G401.6 (cell line): ENCODE measurements around the gene CRABP2.

Experiments used
- FAIRE-seq: peaks from 2 replicates; lab custom pipeline; 2012; peaks lifted over from hg19 to GRCh38; lab: Jason Lieb, UNC

The CRABP2 gene

DNA sequence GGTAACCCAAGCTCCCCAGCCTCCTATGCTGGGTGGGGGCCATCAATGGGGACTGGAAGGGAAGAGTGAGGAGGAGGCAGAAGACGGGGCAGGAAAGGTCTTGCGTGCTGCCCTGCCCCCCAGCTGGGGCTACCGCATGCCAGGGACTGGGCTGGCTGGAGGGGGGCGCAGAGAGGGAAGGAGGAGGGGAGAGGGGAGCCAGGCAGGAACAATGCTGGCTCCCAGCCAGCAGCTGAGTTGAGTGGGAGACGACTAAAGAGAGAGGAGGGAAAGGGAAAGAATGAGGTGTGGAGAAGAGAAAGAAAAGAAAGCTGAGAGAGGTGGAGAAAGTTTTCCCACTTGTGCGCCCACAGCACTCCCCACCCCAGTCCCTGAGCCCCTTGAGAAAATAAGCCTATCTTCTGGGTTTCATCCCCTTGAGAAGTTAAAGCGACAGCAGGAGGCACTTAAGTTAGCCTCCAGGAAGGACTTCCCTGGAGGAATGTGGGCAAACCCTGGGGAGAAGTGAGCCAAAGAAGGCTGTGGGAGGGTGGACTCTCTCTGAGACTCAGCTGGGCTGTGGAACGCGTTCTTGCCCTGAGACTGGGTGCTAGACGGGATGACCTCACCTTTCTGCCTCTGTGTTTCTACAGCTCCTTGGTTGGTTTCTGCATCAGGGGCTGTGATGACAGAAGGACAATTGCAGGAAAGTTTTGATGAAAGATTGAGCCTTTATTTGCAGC lies 15.3 kb downstream of the CRABP2 start:
- no peak for FAIRE-seq

DNA sequence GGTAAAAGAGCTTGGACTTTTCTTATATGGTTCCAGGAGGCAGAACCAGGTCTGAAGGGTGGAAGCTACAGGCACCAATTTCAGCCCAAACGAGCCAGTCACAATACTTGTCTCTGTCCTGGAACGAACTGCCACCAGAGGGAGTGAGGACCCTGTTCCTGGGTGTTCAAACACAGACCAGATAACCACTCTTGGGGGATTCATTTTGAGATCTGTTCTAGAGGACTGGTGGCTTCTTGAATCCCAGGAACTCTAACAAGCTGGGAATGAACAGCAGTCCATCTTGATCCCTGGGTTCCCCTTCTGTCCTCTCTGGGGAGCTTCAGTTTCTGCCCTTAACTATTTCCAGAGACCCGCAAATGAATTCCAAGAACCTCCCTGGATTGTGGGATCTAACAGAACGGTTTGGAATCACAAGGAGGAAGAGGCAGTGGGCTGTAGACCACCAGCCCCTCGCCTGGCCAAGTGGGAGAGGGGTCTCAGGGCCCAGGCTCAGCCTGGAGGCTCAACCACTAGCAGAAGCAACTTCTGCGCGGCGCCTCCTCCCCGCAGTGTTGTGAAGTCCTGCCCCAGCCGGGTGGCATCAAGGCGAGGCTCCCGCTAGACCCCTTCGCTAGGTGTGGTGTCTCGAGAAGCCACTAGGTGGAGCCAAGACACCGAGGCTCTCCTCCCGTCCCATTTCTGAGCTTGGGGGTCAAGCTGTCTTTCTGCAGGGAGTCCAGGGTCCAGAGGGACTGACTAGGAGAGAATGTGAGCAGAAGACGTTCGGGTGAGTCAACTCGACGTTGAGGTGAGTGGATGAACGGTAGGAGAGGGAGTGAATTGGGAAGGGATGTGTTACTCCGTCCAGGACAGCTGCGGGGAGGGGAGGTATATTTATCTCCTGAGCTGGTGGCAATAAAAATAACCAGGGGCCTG lies 16.1 kb downstream of the CRABP2 start:
- peak; percentile 73 for FAIRE-seq

DNA sequence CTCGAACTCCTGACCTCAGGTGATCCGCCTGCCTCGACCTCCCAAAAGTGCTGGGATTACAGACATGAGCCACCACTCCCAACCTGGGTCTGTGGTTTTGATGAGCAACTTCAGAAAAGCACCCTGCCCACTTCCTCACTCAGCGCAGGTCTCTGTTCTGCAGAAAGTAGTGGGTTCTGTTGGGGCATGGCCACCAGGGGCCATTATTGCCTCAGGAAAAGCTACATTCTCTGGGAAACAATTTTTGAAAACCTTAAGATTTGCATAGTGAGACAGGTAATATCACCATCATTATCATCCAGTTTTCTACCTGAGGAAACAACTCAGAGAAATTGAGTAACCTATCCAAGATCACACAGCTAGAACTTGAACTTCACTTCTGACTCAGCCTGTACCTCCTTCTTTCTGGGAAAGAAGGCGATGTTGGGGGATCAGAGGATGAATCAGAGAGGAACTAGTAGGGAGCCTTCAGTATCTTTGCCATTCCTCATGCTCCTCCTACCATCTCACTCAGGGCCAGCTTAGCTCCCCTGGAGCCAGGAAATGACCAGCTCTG lies 21.1 kb downstream of the CRABP2 start:
- FAIRE-seq, result no peak

DNA sequence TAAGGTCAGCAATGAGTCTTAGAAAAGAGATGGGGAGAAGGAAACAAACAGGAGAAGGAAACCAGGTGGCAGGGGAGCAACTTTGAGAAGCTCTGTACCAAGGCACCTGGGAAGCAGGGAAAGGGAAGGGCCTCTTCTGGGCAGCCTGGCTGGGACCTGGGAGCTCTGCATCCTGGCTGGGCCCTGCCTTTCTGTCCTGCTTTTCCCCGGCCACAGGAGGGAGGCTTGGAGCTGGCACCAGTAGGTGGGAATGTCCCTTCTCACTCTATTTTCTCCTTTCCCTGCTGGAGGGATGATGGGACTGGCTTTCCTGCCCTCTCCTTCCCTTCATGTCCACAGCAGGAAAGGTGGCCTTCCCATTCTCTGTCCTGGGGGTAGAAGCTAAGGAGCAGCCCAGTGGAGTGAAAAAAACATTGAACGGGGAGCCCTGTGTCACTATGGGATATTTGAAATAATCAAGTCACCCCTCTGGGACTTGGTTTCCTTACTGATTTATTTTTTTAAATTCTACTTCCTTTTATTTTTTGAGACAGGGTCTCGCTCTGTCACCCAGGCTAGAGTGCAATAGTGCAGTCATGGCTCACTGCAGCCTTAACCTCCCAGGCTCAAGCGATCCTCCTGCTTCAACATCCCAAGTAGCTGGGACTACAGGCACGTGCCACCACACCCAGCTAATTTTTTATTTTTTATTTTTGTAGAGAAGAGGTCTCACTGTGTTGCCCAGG lies 23.1 kb downstream of the CRABP2 start:
- FAIRE-seq, result no peak

DNA sequence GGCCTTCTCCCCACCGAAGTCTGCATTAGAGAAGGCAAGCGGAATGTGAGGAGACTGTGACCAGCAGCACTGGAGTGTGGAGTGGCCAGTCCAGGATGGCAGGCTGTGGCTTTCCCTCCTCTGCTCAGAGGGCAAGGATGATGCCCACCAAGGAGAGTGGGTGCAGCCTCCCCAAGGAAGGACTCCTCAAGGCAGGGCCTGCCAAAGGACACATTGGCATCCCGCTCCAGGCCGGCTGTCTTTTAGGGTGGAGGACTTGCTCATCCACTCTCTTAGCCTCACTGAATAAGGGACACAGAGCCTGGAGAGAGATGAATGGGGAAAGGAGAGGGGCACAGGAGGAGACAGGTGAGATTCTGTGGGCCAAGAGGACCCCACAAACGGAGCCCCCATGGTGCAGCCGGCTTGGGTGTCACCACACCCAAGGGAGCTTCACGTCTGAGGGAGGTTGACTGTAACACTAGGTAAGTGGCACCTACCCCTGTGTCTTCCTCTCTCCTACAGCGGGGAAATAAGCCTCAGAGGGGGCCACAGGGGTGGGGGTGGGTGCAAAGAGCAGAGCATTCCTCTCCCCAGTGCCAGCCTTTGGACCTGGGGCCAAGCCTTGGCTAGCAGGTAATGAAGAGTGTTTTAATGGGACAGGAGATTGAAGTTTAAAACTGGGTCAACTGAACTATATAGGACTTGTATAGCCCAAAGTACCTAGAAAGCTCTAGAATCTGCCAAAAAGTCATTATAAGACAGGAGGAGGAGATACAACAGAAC lies 24.0 kb downstream of the CRABP2 start:
- no peak for FAIRE-seq

DNA sequence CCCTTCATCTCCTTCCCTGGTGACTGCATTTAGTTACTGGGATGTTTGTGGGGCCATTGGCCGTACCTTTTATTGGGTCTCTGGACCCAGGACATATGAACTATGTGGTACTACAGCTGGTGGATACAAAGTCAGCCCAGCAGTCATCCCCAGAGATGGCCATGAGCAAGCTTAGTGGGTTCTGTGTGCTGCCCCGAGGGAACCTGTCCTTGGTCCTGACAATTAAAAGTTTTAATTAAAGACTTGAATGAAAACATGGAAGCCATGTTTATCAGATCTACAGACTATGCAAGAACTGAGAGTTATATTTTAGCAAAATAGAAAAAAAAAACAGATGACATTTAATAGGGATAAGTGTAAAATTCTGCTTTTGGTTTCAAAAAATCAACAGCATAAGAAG lies 25.3 kb downstream of the CRABP2 start:
- FAIRE-seq, result no peak

DNA sequence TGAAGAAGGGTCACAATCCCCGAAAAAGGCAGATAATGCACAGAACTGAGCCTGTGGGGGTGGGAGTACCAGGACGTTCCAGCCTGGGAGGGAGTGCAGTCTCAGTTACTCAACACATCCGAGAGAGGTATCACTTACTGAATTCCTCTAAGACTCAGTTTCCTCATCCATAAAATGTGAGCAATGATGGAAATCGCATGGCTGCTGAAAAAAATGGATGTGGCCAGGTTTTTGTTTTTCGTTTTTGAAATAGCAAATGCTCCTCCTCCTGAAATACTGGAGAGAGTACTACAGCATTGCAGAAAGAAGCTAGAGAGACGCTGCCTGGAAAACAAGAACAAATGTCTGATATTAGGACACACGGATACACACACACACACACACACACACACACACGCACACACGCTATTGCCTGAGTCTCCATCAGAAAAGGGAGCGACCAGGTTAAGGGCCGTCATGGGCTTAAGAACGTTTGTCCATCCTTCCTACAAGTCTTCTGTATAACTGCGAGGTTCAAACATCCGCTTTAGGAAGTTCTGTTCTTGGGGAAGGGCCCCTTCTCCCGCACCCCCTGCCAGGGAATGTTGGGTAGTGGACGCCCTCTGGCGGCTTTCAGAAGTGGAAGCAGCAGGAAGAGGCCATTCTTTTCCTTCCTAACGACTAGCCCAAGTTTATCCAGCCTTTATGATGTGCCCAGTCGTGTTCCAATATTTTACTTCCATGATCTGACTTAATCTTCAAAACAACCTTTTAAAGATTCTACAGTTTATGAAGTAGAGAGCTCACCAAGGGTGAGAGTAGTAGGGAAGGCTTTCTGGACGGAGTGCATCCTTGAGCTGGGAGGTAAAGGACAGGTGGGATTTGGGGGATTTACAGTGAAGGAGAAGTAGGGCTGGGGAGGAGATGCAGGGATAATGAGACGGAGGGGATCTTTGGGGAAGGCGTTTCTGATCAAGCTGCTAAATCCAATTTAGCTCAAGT lies 27.5 kb downstream of the CRABP2 start:
- peak; percentile 94 for FAIRE-seq

DNA sequence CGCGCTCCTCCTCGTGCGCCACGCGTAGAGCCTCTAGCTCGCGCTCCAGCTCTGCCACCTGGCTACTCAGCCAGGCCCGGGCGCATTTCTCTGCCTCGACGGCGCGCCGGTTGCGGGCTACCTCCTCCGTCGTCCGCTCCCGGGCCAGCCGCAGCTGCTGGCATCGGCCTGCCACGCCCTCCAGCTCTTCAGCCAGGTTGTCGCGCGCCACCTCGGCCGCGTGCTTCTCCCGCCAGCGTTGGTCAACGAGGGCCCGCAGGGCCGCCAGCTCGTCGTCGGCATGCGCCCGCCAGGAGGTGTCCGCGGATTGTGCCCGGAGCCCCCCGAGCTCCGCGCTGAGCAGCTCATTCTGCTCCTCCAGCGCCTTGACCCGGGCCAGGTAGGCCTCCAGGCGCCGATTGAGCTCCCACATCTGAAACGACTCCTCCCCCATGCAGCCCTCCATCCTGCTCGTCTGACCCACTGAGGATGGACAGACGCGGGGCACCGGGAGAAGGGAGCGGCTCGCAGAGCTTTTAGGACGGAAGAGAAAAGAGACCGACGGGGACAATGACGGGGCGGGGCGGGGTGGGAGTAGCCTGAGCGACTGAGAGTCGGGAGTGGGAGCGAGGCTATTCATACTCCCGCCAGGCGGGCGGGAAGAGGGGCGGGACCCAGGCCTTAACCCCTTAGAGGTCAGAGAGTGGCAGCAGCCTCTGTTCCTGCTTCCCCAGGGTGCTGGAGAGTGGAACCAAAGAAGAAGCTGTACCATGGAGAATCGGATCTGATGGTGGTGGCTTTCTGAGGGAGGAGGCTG lies 28.4 kb downstream of the CRABP2 start, which contains the start of gene NES:
NES (minus strand) TSS at position 588 of the 796 bp plus-strand sequence; CDS start at position 445, 143 bp downstream.
- no peak for FAIRE-seq

DNA sequence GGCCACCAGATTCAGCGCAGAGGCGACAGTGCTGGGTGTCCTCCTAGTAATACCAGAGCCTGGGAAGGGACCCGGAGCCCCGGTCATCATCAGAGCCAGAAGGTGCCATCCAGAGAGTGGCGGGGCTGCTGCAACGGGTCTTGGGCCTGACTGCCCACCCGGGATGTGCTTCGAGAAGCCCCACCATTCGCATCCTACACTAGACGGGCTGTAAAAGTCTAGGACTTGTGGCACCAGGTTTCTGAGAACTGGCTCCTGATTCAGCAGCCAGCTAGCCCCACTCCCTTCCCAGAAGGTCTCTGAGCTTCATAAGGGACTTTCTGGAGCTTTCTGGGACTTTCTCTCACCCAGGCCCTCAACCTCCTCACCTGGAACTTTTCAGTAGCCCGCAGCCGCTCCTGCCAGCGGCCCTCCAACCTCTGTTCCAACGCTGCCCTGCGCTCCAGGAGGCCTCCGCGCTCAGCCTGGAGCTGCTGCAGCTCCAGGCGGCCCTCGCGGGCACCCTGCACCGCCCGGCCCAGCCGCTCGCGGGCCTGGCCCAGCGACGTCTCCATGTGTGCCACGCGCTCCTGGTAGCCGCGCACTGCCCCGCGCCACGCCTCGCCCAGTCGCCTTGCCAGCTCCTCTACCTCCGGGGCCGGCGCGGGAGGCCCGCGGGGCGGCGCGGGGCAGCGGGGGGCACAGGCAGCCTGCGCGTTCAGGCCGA lies 29.1 kb downstream of the CRABP2 start:
- no peak for FAIRE-seq

DNA sequence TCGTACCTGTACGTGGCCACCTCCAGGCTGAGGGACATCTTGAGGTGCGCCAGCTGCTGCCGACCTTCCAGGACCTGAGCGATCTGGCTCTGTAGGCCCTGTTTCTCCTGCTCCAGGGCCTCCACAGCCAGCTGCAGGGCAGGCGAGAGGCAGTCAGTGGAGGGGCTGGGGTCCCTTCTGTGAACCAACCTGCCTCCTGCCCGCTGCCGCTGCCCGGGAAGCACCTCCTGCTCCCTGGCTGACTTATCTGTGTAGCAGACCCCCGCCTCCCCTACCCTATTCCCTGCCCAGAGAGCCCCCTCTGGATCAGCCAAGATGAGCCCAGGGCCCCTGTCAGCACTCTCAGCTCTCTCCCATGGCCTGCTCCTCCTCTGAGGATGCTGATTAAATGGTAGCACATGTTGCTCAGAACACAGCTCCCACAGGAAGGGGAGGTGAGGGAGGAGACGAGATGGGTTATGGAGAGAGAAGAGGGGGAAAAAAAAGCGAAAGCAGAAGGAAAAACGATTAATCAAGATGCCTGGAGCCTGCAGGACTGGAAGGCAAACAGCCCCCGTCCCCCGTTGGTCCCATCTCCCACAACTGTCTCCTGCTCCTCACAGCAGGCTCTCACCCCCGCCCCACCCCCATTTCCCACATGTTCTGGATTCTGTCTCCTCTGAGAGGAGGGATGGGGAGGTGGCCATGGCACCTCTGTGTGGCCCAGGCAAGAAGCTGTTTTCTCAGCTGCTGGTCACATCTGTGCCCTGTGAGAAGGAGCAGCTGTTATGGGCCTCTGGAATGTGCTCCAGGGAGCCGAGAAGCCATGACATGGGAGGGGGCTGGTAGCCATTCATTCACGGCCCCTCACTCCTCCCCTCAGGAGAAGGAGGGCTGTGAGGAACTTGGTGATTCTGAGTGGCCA lies 29.9 kb downstream of the CRABP2 start:
- no peak for FAIRE-seq

DNA sequence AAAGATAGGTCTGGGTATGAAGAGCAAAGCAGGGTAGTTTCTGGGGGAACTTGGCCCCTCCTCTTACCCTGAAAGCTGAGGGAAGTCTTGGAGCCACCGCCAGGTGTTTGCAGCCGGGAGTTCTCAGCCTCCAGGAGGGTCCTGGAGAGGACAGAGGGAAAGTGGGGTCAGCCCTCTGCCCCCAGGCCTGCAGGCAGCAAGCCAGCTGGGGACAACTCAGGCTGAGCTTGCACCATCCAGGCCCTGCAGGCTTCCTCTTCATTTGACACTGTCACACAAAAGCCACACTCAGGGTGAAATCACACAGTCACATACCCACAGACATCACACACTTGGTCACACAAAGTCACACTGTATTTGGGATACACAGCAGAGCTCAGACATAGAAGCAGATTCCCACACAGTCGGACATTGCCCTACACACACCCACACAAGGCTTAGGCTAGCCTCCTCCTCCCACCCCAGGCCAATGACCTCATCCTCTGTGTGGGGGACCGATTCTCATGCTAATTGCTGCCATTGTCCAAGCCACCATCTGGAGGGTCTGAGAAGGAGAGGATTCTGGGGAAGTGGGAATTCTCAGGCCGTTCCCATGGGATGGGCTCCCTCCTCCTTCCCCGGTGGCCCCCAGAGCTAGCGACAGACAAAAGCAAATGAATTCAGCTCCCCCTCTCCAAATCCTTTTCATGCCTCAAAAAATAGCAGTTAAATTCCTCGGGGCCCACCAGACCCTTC lies 31.8 kb downstream of the CRABP2 start:
- no peak for FAIRE-seq

DNA sequence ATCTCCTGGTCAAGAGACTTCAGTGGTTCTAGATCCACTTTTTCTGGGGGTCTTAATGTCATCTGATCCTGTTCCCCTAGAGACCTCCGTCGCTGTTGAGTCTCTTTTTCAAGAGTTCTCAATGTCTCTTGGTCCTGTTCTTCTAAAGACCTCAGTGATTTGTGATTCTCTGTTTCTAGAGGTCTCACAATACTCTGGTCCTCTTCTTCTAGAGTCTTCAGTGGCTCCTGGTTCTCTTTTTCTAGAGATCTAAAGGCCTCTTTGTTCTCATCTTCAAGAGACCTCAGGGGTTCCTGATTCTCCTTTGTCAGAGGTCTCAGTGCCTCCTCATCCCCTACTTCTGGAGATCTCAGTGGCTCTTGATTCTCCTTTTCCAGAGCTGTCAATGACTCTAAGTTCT lies 33.6 kb downstream of the CRABP2 start:
- no peak for FAIRE-seq

DNA sequence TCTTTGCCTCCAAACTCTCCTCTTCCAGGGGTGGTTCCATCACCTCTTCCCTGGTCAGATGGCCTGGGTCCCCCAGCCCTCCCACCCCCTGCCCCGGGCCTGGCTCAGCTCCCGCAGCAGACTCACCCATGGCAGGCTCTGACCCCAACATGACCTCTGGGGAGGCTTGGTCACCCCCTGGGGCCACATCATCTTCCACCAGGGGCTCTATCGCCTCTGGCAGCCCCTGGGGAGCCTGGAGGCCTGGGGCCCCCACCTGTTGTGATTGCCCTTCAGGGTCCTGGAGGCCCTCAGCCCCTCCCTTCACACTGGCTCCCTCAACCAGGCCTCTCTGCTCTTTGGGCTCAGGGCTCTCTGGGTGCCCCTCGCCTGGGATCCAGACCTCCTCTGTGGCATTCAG lies 34.6 kb downstream of the CRABP2 start:
- FAIRE-seq, result no peak

DNA sequence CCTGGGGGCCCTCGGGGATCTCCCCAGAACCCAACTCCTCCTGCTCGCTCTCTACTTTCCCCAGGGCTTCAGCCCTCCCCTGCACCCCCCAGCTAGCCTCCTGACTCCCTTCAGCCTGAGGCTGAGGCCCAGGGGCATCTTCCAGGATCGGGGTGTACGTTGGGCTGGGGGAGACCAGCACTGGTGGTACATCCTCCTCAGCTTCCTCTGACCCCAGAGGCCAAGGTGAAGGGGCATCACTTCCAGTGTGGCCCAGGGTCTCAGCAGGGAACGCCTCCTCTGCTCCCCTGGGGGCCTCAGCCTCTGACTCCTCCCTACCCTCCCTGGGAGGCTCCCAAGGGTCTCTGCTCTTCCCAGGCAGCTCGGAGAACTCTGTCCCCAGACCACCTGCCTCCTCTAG lies 35.0 kb downstream of the CRABP2 start:
- no peak for FAIRE-seq

DNA sequence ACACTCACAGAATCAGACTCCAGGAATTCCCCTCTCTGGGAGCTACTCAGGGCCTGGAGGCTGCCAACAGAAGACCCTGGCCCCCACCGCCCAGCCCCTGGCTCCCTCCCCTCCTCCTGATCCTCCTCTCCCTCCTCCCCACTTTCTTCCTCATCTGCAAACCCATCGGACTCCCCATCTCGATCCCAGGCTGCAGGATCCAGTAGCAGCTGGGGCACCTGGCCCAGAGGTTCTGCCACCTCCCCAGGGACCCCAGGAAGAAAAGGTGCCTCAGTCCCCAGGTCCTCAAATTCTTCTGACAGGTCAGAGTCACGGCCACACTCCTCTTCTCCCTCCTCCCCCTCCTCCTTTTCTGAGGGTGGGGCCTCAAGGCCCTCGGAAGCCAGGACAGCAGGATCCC lies 35.6 kb downstream of the CRABP2 start:
- no peak for FAIRE-seq

DNA sequence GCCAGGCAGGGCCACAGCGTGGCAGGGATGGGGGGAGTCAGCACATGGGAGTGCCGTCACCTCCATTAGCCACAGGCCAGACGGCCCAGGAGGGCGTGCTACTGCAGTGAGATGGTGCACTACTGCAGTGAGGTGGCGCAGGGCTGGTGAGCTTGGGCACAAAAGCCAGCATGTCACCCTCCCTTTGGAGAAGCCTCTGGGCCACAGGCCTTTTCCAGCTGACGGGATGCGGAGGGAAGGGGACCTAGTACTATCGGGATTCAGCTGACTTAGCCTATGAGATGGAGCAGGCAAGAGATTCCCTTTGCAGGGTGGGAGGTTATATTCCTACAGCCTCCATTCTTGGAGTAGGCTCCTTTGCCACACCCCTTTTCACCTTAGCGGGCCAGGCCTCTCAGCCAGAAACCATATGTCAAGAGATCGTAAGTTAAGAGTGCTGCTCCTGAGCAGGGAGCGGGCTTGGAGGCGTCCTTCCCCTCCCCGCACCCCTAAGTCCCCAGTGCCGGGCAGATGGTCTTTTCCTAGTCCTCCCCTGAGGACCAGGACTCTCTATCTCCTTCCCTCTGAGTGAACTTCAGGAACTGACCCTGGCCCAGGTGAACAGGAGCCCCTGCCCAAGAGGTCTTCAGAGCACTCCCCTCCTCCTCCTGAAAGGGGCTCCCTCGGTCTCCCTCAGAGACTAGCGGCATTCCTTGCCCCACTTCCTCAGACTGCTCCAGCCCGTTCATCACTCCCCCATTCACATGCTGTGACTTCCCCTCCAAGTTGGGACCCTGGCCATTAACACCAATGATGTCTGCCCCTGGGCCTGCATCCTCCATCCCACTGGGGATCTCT lies 36.4 kb downstream of the CRABP2 start:
- FAIRE-seq, result no peak
